SK-N-SH (cell line): ENCODE data around the gene PAXIP1.

ENCODE experiments used
- CTCF ChIP-seq: fragments of 200-600 bp; sonication (generic); IDR thresholded peaks from 2 replicates; pipeline ENCODE4 v1.6.1; 2017; ENCODE audit warnings: antibody characterized with exemption, mild to moderate bottlenecking, moderate library complexity
- MAX ChIP-seq: IDR thresholded peaks from 2 replicates; pipeline ENCODE4 v1.4.0; 2012; ENCODE audit warnings: low read depth
- PBX3 ChIP-seq: IDR thresholded peaks from 2 replicates; pipeline ENCODE4; 2012
- POLR2AphosphoS5 ChIP-seq: IDR thresholded peaks from 2 replicates; pipeline ENCODE4 v1.6.1; 2012; ENCODE audit warnings: low read depth, low read length
- TCF12 ChIP-seq: IDR thresholded peaks from 2 replicates; pipeline ENCODE4 v1.4.0; 2012
- TF ChIP-seq, protein P1 (sequence below): IDR thresholded peaks from 2 replicates; pipeline ENCODE4 v1.4.0; 2012; ENCODE audit warnings: low read depth, borderline replicate concordance
- TF ChIP-seq, protein P2 (sequence below): IDR thresholded peaks from 2 replicates; pipeline ENCODE4 v1.4.0; 2012; ENCODE audit warnings: low read depth, borderline replicate concordance

- TF ChIP-seq POLR2AphosphoS5 = no peak
- no peak for TF ChIP-seq CTCF
- TF ChIP-seq, protein P1, sequence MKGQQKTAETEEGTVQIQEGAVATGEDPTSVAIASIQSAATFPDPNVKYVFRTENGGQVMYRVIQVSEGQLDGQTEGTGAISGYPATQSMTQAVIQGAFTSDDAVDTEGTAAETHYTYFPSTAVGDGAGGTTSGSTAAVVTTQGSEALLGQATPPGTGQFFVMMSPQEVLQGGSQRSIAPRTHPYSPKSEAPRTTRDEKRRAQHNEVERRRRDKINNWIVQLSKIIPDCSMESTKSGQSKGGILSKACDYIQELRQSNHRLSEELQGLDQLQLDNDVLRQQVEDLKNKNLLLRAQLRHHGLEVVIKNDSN = no peak
- no peak for TF ChIP-seq TCF12
- no peak for TF ChIP-seq MAX
- TF ChIP-seq PBX3 = no peak
- TF ChIP-seq, protein P2, sequence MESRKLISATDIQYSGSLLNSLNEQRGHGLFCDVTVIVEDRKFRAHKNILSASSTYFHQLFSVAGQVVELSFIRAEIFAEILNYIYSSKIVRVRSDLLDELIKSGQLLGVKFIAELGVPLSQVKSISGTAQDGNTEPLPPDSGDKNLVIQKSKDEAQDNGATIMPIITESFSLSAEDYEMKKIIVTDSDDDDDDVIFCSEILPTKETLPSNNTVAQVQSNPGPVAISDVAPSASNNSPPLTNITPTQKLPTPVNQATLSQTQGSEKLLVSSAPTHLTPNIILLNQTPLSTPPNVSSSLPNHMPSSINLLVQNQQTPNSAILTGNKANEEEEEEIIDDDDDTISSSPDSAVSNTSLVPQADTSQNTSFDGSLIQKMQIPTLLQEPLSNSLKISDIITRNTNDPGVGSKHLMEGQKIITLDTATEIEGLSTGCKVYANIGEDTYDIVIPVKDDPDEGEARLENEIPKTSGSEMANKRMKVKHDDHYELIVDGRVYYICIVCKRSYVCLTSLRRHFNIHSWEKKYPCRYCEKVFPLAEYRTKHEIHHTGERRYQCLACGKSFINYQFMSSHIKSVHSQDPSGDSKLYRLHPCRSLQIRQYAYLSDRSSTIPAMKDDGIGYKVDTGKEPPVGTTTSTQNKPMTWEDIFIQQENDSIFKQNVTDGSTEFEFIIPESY = no peak
These were observed 103.7 kb downstream of the PAXIP1 start for GRCh38 chr7:154898973-154899855.
